GM12873 (cell line): ENCODE measurements around the gene ABCD3.

ENCODE experiments used
- TF ChIP-seq, protein P1 (sequence below): IDR thresholded peaks from 2 replicates; pipeline ENCODE4 v1.5.1; 2012; ENCODE audit warnings: low read depth, mild to moderate bottlenecking, moderate library complexity, low read length, control low read depth; ENCODE audit not compliant: insufficient read depth; ENCODE audit errors: missing control alignments

The ABCD3 gene

DNA sequence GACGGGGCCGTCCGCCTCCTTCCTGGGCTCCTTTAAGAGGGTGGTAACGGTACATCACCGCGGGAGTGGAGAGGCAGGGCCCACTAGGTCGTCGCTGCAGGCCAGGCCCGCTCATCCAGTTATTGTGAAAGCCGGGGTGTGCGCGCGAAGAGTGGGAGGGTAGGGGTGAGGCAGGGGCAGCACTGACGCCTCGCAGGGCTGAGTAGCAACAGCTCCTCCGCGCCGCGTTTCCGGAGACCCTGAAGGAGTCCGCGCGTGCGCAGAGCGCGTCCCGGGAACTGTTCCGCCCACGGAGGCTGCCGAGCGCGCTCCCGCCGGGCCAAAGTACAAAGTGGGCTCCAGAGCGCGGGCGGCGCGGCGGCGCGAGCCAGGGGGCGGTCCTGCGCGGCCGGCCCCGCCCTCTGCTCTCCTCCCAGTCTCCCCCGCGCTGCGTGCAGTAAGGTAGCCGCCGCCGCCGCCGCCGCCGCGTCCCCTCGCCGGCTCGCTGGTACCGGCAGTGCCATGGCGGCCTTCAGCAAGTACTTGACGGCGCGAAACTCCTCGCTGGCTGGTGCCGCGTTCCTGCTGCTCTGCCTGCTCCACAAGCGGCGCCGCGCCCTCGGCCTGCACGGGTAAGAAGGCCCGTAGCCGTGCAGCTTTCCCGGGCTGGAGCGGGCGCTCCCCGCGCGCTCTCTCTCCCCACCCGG, at the start of gene ABCD3:
ABCD3 (plus strand) TSS at position 412 of the 686 bp plus-strand sequence; CDS start at position 502, 90 bp downstream.
- TF ChIP-seq, protein P1, sequence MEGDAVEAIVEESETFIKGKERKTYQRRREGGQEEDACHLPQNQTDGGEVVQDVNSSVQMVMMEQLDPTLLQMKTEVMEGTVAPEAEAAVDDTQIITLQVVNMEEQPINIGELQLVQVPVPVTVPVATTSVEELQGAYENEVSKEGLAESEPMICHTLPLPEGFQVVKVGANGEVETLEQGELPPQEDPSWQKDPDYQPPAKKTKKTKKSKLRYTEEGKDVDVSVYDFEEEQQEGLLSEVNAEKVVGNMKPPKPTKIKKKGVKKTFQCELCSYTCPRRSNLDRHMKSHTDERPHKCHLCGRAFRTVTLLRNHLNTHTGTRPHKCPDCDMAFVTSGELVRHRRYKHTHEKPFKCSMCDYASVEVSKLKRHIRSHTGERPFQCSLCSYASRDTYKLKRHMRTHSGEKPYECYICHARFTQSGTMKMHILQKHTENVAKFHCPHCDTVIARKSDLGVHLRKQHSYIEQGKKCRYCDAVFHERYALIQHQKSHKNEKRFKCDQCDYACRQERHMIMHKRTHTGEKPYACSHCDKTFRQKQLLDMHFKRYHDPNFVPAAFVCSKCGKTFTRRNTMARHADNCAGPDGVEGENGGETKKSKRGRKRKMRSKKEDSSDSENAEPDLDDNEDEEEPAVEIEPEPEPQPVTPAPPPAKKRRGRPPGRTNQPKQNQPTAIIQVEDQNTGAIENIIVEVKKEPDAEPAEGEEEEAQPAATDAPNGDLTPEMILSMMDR = no peak

DNA sequence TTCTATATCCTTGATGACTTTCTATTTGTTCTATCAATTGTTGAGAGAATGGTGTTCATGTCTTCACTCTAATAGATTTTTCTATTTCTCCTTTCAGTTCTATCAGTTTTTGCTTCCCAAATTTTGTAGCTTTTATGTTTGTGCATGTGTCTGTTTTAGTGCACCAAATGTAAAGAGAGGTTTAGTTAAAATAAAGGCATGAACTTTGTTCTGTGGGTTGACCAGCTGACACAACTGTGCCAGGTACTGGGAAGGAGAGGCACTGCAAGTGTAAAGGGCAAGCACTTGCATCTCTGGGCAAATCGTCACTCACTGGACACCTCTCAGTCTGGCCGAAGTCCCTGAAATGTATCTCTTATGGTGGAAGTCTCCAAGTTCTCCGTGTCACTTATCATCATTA, 38.6 kb upstream of the ABCD3 start:
- TF ChIP-seq, protein P1 = no peak

DNA sequence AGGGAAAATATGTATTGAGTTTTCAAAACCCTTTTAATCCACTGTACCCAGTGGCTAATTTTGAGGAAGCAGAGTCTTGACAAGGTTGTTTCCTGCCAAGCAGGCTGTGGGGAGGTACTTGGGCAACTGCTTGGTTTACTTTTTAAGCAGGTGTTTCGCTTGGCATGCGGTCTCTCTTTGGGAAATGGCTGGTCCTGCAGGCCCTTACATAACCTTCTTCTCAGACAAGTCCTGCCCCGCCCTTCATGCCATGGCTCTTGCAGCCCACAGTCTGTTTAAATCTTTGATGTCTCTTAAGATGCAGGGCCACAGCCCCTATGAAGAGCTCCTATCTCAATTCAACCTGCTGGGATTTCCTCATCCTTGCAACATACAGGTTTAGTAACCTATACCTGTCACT, 36.0 kb upstream of the ABCD3 start:
- TF ChIP-seq, protein P1 = no peak

DNA sequence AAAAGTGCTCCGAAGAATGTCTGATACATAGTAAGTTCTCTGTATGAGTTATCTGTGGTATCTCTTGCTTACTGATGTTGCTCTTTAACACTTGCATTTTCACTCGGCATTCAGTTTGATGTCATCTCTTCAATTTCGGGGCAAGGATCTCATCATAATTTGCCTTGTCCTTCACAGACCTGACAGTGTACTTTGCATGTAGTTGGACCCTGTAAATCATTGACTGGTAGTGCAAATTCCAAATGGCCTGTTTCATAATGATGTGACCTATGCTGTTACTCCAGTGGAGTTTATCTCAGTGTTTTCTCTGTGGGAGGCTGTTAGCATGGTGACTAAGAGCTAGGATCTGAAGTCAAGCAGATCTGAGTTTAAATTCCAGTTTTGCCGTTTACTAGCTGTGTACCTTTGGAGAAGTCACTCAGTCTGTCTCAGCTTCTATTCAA, 34.2 kb upstream of the ABCD3 start:
- TF ChIP-seq, protein P1 = no peak

DNA sequence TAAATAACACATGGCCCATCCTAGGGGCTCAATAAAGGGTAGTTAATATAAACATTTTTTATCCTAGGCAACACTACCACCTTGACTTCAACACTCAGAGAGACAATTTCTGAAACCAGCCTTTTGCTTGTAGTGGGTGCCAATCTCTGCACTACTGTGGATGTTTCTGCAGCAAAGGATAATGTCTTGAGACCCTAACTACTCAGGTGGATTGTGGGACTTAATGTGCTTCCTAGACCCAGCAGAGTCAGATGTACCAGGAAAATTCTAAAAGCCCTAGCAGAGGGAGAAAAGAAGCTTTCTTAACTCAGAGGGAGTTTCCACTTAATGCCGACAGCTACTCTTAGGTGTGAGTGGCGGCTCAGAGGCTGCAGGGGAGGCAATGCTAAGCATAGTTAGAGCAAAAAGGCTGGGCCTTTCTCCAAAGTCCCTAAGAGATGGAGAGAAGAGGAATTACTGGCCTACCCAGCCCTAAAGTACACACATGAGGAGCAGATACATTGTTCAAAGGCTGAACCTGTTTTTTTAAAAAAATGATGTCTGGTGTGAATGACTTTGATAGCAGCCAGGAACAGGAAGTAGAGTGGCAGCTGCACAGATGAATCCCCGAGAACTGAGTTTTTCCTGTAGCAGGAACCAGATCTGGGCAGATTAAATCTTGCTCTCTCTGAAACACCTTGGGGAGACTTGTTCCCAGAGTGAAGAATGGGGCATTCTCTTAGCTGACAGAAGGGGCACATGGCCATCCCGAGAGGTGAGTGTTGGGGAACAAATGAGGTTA, 33.5 kb upstream of the ABCD3 start:
- TF ChIP-seq, protein P1 = no peak

DNA sequence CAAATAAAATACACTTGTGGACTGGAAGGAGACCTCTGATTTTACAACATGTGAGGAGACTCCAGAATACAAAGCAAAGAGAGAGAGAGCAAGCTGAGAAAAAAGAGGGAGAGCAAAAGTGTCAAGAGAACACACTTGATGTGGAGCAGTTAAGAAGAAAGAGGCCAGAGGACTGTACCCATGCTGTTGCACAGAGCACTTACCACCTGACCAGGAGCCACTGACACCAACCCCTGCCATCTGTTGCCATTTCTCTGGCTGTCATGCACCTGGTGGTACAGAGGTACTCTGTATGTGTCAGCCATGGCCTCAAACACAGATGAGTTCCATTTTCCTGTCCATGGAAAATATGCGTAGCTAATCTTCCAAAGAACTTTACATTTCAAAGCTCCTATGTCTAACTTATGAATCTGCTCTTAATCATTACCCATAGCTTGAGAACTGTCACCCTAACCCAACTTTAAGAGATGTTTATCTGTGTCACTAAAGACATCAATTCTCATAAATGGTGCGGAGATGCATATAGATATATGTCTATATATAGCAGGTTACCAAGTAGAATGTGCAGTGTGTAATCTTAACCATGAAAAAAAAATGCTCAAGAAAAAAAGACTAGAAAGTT, 32.8 kb upstream of the ABCD3 start:
- TF ChIP-seq, protein P1 = no peak

DNA sequence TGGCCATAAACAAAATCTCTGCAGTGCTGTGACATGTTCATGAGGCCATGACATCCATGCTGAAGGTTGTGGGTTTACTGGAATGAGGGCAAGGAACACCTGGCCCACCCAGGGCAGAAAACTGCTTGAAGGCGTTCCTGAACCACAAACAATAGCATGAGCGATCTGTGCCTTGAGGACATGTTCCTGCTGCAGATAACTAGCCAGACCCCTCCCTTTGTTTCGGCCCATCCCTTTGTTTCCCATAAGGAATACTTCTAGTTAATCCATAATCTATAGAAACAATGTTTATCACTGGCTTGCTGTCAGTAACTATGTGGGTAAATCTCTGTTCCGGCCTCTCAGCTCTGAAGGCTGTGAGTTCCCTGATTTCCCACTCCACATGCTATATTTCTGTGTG, 28.9 kb upstream of the ABCD3 start:
- TF ChIP-seq, protein P1 = no peak
